Neural cell (in vitro differentiated cells): ENCODE results near the gene PADI3. TPM values are rescaled to one million over a fixed set of nuclear protein-coding genes. Genes with fewer than 3 reads are reported as not detected.

Source experiments
- H2AFZ ChIP-seq: fragments of 200-600, 300-800 bp; sonication (generic), shearing (Covaris generic); 2 replicates; pipeline ENCODE4 v1.6.0; 2014; ENCODE audit warnings: low read depth, mild to moderate bottlenecking, antibody characterized with exemption, low read length, moderate library complexity
- H3F3A ChIP-seq: fragments of 200-600 bp; shearing (Covaris generic); 2 replicates; pipeline ENCODE4 v1.6.1; 2016; ENCODE audit warnings: mild to moderate bottlenecking, moderate library complexity, mixed read lengths, antibody characterized with exemption, low read length; ENCODE audit not compliant: insufficient read depth, poor library complexity, severe bottlenecking
- H3K27ac ChIP-seq: fragments of 200-600, 300-800 bp; sonication (generic), shearing (Covaris generic); 2 replicates; pipeline ENCODE4 v1.5.1; 2014; ENCODE audit warnings: mild to moderate bottlenecking, low read length, moderate library complexity
- H3K27me3 ChIP-seq: fragments of 300-800, 200-600 bp; sonication (generic), shearing (Covaris generic); 2 replicates; pipeline ENCODE4 v1.6.0; 2014; ENCODE audit warnings: mild to moderate bottlenecking, low read depth, low read length, moderate library complexity; ENCODE audit not compliant: insufficient read depth
- H3K36me3 ChIP-seq: fragments of 300-800, 200-600 bp; sonication (generic), shearing (Covaris generic); 2 replicates; pipeline ENCODE4 v1.5.1; 2014; ENCODE audit warnings: mild to moderate bottlenecking, antibody characterized with exemption, low read length, moderate library complexity; ENCODE audit not compliant: insufficient read depth
- H3K4me2 ChIP-seq: fragments of 300-800, 200-600 bp; sonication (generic), shearing (Covaris generic); 2 replicates; pipeline ENCODE4 v1.6.0; 2014; ENCODE audit warnings: mild to moderate bottlenecking, low read length
- H3K4me3 ChIP-seq: fragments of 300-800, 200-600 bp; sonication (generic), shearing (Covaris generic); 2 replicates; pipeline ENCODE4 v1.5.1; 2014; ENCODE audit warnings: mild to moderate bottlenecking, low read length, moderate library complexity
- H3K79me2 ChIP-seq: fragments of 200-600 bp; shearing (Covaris generic); replicated peaks from 2 replicates; pipeline ENCODE4 v1.6.0; 2014; ENCODE audit warnings: mild to moderate bottlenecking, low read length, moderate library complexity; ENCODE audit not compliant: insufficient read depth
- H3K9ac ChIP-seq: fragments of 300-800, 200-600 bp; sonication (generic), shearing (Covaris generic); 2 replicates; pipeline ENCODE4 v1.6.1; 2016; ENCODE audit warnings: mild to moderate bottlenecking, low read length, mixed read lengths
- H3K9me2 ChIP-seq: fragments of 200-600 bp; shearing (Covaris generic); 2 replicates; pipeline ENCODE4 v1.6.1; 2016; ENCODE audit warnings: mild to moderate bottlenecking, low read length, mixed read lengths; ENCODE audit not compliant: insufficient read depth
- H3K9me3 ChIP-seq: fragments of 200-600, 300-800 bp; sonication (generic), shearing (Covaris generic); 2 replicates; pipeline ENCODE4 v1.6.1; 2016; ENCODE audit warnings: mild to moderate bottlenecking, mixed run types, low read length, moderate library complexity, mixed read lengths
- H4K20me1 ChIP-seq: fragments of 200-600 bp; shearing (Covaris generic); 2 replicates; pipeline ENCODE4 v1.6.1; 2016; ENCODE audit warnings: mild to moderate bottlenecking, mixed run types; ENCODE audit not compliant: insufficient read depth
- EP300 ChIP-seq: fragments of 450-650 bp; conservative IDR thresholded peaks from 2 replicates; pipeline ENCODE4 v1.6.1; 2014; ENCODE audit warnings: antibody characterized with exemption, mild to moderate bottlenecking, moderate library complexity; ENCODE audit not compliant: poor library complexity, severe bottlenecking
- EZH2 ChIP-seq: fragments of 200-600, 300-800 bp; shearing (Covaris generic), sonication (generic); IDR thresholded peaks from 2 replicates; pipeline ENCODE4 v1.6.1; 2014; ENCODE audit warnings: antibody characterized with exemption, low read length, borderline replicate concordance, mild to moderate bottlenecking; ENCODE audit not compliant: insufficient read depth, poor library complexity, severe bottlenecking
- MXI1 ChIP-seq: fragments of 450-650 bp; conservative IDR thresholded peaks from 2 replicates; pipeline ENCODE4 v1.6.1; 2014; ENCODE audit warnings: antibody characterized with exemption, mild to moderate bottlenecking; ENCODE audit not compliant: poor library complexity, severe bottlenecking
- POLR2AphosphoS5 ChIP-seq: IDR thresholded peaks from 2 replicates; pipeline ENCODE4 v1.6.1; 2012
- RAD21 ChIP-seq: fragments of 450-650 bp; conservative IDR thresholded peaks from 2 replicates; pipeline ENCODE4 v1.6.1; 2014; ENCODE audit warnings: antibody characterized with exemption, mild to moderate bottlenecking, moderate library complexity
- SMC3 ChIP-seq: fragments of 450-650 bp; conservative IDR thresholded peaks from 2 replicates; pipeline ENCODE4 v1.6.1; 2014; ENCODE audit warnings: antibody characterized with exemption, mild to moderate bottlenecking, moderate library complexity; ENCODE audit not compliant: poor library complexity
- TAF1 ChIP-seq: IDR thresholded peaks from 2 replicates; pipeline ENCODE4 v1.6.1; 2012; ENCODE audit warnings: low read depth
- polyA plus RNA-seq: library from polyadenylated mRNA; depleted of rRNA; stranded (reverse); fragments of >200 nt; gene quantifications from 2 replicates; pipeline ENCODE4 v1.2.3, GENCODE V29; 2014
- TF ChIP-seq, protein P1 (sequence below): IDR thresholded peaks from 2 replicates; pipeline ENCODE4 v1.6.1; 2012; ENCODE audit warnings: borderline replicate concordance
- TF ChIP-seq, protein P2 (sequence below): fragments of 450-650 bp; IDR thresholded peaks from 2 replicates; pipeline ENCODE4 v1.5.1; 2014; ENCODE audit warnings: antibody characterized with exemption, mild to moderate bottlenecking, moderate library complexity; ENCODE audit not compliant: poor library complexity, severe bottlenecking

The PADI3 gene
- polyA plus RNA-seq, 1 donor from 2014 or later: not detected

DNA sequence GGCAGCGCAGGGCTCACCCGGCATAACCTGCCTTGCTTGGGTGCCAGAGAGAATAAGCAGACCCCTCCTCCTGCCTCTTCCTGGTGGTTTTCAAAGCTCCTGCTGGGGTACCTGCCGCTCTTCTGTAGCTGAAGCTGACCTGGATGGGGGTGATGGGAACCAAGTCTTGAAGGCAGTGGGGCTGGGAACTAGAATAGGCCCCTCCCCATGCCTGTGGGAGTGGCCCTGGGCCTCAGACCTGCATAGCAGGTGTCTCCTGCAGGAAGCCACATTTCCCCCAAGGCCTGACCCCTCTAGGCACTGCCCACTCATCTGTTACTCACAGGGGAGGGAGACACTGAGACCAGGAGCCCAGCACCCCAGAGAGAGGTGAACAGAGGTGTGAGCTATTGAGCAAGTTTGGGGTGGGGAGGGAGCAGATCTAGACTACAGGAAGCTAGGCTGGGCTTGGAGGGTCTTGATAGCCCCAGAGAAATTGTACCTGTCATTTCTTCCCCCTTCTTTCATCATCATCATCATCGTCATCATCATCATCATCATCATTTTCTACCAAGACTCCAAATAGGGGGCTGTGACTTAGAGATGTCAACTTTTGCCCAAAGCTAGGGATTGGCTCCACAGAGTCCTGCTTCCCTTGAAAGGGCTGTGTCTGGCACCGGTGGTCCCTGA lies 33.9 kb upstream of the PADI3 start:
- Histone ChIP-seq H3K36me3 (no peaks in the 10 kb centered on the region), H3K9me2 (no peaks in the 10 kb centered on the region), H3K27me3 (no peaks in the 10 kb centered on the region), H2AFZ (no peak overlapping the region), H3K27ac (no peak overlapping the region), H3K4me3 (no peak overlapping the region), H3K79me2 (no peaks in the 10 kb centered on the region), H3K9ac (no peak overlapping the region), H3K4me2 (no peak overlapping the region), H4K20me1 (no peaks in the 10 kb centered on the region), H3F3A (no peaks in the 10 kb centered on the region), H3K9me3 (no peaks in the 10 kb centered on the region)
- TF ChIP-seq TAF1 (no peak), EZH2 (no peak), POLR2AphosphoS5 (no peak), SMC3 (no peak), EP300 (no peak), MXI1 (no peak), RAD21 (no peak)
- TF ChIP-seq, protein P1, sequence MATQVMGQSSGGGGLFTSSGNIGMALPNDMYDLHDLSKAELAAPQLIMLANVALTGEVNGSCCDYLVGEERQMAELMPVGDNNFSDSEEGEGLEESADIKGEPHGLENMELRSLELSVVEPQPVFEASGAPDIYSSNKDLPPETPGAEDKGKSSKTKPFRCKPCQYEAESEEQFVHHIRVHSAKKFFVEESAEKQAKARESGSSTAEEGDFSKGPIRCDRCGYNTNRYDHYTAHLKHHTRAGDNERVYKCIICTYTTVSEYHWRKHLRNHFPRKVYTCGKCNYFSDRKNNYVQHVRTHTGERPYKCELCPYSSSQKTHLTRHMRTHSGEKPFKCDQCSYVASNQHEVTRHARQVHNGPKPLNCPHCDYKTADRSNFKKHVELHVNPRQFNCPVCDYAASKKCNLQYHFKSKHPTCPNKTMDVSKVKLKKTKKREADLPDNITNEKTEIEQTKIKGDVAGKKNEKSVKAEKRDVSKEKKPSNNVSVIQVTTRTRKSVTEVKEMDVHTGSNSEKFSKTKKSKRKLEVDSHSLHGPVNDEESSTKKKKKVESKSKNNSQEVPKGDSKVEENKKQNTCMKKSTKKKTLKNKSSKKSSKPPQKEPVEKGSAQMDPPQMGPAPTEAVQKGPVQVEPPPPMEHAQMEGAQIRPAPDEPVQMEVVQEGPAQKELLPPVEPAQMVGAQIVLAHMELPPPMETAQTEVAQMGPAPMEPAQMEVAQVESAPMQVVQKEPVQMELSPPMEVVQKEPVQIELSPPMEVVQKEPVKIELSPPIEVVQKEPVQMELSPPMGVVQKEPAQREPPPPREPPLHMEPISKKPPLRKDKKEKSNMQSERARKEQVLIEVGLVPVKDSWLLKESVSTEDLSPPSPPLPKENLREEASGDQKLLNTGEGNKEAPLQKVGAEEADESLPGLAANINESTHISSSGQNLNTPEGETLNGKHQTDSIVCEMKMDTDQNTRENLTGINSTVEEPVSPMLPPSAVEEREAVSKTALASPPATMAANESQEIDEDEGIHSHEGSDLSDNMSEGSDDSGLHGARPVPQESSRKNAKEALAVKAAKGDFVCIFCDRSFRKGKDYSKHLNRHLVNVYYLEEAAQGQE: no peak
- TF ChIP-seq, protein P2, sequence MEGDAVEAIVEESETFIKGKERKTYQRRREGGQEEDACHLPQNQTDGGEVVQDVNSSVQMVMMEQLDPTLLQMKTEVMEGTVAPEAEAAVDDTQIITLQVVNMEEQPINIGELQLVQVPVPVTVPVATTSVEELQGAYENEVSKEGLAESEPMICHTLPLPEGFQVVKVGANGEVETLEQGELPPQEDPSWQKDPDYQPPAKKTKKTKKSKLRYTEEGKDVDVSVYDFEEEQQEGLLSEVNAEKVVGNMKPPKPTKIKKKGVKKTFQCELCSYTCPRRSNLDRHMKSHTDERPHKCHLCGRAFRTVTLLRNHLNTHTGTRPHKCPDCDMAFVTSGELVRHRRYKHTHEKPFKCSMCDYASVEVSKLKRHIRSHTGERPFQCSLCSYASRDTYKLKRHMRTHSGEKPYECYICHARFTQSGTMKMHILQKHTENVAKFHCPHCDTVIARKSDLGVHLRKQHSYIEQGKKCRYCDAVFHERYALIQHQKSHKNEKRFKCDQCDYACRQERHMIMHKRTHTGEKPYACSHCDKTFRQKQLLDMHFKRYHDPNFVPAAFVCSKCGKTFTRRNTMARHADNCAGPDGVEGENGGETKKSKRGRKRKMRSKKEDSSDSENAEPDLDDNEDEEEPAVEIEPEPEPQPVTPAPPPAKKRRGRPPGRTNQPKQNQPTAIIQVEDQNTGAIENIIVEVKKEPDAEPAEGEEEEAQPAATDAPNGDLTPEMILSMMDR: no peak

DNA sequence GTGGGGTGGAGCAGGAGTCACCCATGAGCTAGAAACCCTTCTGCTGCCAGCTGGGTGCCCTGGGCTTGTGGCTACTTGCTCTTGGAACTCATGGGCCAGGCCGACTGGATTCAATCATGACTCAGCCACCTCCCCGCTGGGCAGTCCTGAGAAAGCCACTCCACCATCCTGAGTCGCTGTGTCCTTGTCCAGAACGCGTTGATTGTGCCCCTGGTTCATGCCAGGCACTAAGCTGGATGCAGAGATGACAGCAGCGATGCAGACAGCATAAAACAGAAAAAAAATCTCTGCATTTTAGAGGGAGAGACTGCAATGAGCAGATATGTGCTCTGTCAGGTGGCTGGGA lies 33.4 kb upstream of the PADI3 start:
- TF ChIP-seq EZH2 (no peak), MXI1 (no peak), EP300 (no peak), RAD21 (no peak), SMC3 (no peak), POLR2AphosphoS5 (no peak), TAF1 (no peak)
- TF ChIP-seq, protein P2: no peak
- TF ChIP-seq, protein P1: no peak
- H2AFZ ChIP-seq: no peak overlapping the region
- no peaks in the 10 kb centered on the region for H3K9me2 ChIP-seq
- H3K4me2 ChIP-seq: no peak overlapping the region
- no peaks in the 10 kb centered on the region for H3K36me3 ChIP-seq
- no peaks in the 10 kb centered on the region for H3K27me3 ChIP-seq
- H3K9ac ChIP-seq: no peak overlapping the region
- H4K20me1 ChIP-seq: no peaks in the 10 kb centered on the region
- H3K27ac ChIP-seq: no peak overlapping the region
- H3K4me3 ChIP-seq: no peak overlapping the region
- H3F3A ChIP-seq: no peaks in the 10 kb centered on the region
- H3K9me3 ChIP-seq: no peaks in the 10 kb centered on the region
- H3K79me2 ChIP-seq: no peaks in the 10 kb centered on the region
